ENCODE data around the gene NEXN. TPM values are rescaled to one million over a fixed set of nuclear protein-coding genes. Genes with fewer than 3 reads are reported as not detected.

NEXN gene
- total and polyA plus RNA-seq, 2 of the 8 experiments (the other 6 are each of a cell fraction or from before 2014, with no cell fraction given), result 0.20 to 2.9 TPM

- H3K36me3 ChIP-seq (ENCODE audit: control insufficient read depth in 2 of 4, insufficient read depth in 4 of 4, low read length in 3 of 4), result peaks cover 0 to 34% (median 0%) of the 10 kb centered on the region in 4 experiments; a peak in 2 of 8 replicates
- peaks cover 7% of the 10 kb centered on the region; the same call in 1 of the 2 replicates for H3K23me2 ChIP-seq (ENCODE audit: low read depth, low read length)
- no peak overlapping the region for H2AFZ ChIP-seq (ENCODE audit: low read length)
- H3K23ac ChIP-seq (ENCODE audit: insufficient read length), result no peak overlapping the region
- DNase-seq (ENCODE audit: low read depth in 1 of 2, low spot score in 2 of 2), result no peak
- no peak for FAIRE-seq
- no peak overlapping the region for H3K27ac ChIP-seq (ENCODE audit: low read depth, low read length)
- H4K91ac ChIP-seq (replicated peaks; ENCODE audit: insufficient read length, low read length), result no peak overlapping the region
- H3K9ac ChIP-seq (replicated peaks in 1 of 4; ENCODE audit: extremely low read depth in 1 of 4, low read depth in 3 of 4, low read length in 3 of 4), result peak overlapping the region in 2 of 4 experiments; percentile 22 to 81; a peak in 3 of 7 replicates
- H4K5ac ChIP-seq (ENCODE audit: insufficient read length, low read depth, low read length), result no peak overlapping the region
- H3K9me3 ChIP-seq (ENCODE audit: insufficient read depth in 2 of 2, low read depth in 1 of 2, low read length in 1 of 2), result no peaks in the 10 kb centered on the region
- no peak overlapping the region for H2BK120ac ChIP-seq (replicated peaks; ENCODE audit: low read depth, low read length)
- H2BK20ac ChIP-seq (ENCODE audit: low read length), result no peak overlapping the region
- H4K8ac ChIP-seq (ENCODE audit: extremely low read depth, insufficient read depth, low read length), result no peak overlapping the region
- no peak overlapping the region for H3K18ac ChIP-seq (ENCODE audit: extremely low read depth, low read length)
- CTCF ChIA-PET (ENCODE audit: partially characterized antibody), result interaction anchor here (1.2 to 3.5 kb wide), 3 partner anchors 8 to 138 kb away, joined by 3 to 20 read pairs (median 5); no protein-coding TSS in a partner anchor
- no peaks in the 10 kb centered on the region for H3K27me3 ChIP-seq (replicated peaks in 1 of 4; ENCODE audit: control insufficient read depth in 3 of 4, extremely low read depth in 1 of 4, insufficient read depth in 3 of 4, low read length in 3 of 4)
- H2BK15ac ChIP-seq (ENCODE audit: low read length), result no peak overlapping the region
- no peak overlapping the region for H2BK5ac ChIP-seq (ENCODE audit: low read depth, low read length)
- H3K4ac ChIP-seq (replicated peaks; ENCODE audit: insufficient read length, low read depth, low read length), result no peak overlapping the region
- H3K4me2 ChIP-seq (ENCODE audit: insufficient read depth in 1 of 2, low read depth in 2 of 2, low read length in 2 of 2), result peak overlapping the region; percentile 73 to 78
- H2BK12ac ChIP-seq (ENCODE audit: low read depth, low read length), result no peak overlapping the region
- H3K79me2 ChIP-seq (ENCODE audit: control insufficient read depth in 1 of 2, insufficient read depth in 2 of 2, low read length in 2 of 2), result peaks cover 50 to 96% of the 10 kb centered on the region in 2 experiments
- 73% methylated on average over 13 of the region's 13 CpGs; no CpG with 5 or more reads in 1 of the 2 experiments for WGBS, 2 experiments (ENCODE audit: extremely low coverage in 1 of 2, insufficient coverage in 1 of 2, insufficient read length in 1 of 2, insufficient replicate concordance in 2 of 2, low coverage in 1 of 2, low lambda C conversion rate in 2 of 2, missing lambda C conversion rate in 1 of 2)
- POLR2A ChIA-PET (ENCODE audit: partially characterized antibody), result interaction anchor here (0.6 to 9.3 kb wide), 24 partner anchors 9 to 294 kb away, joined by 3 to 180 read pairs (median 4); partner anchors contain the start of genes DNAJB4 and ZZZ3
- H3K79me1 ChIP-seq (ENCODE audit: low read depth, low read length), result no peaks in the 10 kb centered on the region; the same call in 1 of the 2 replicates
- H3K56ac ChIP-seq (replicated peaks; ENCODE audit: insufficient read length, low read depth, low read length), result no peak overlapping the region
- peak overlapping the region; percentile 95 to 100 (median 99); a peak in 7 of 8 replicates for H3K4me3 ChIP-seq (ENCODE audit: extremely low read depth in 1 of 4, insufficient read depth in 2 of 4, low read depth in 3 of 4, low read length in 4 of 4)
- no peak overlapping the region for H3K14ac ChIP-seq (ENCODE audit: insufficient read length)
- H3K4me1 ChIP-seq (replicated peaks in 1 of 4; ENCODE audit: control insufficient read depth in 3 of 4, insufficient read depth in 4 of 4, low read length in 3 of 4), result peaks cover 0 to 17% (median 4%) of the 10 kb centered on the region in 4 experiments; a peak in 3 of 7 replicates
- peaks cover 17 to 30% of the 10 kb centered on the region in 2 experiments for H4K20me1 ChIP-seq (replicated peaks in 1 of 2; ENCODE audit: control insufficient read depth in 1 of 2, insufficient read depth in 2 of 2, low read length in 2 of 2)
- H2AK5ac ChIP-seq (ENCODE audit: low read depth, low read length), result no peak overlapping the region; the same call in 1 of the 2 replicates
- no peak for TF ChIP-seq TAF7 (optimal IDR thresholded peaks at IDR 0.05; ENCODE audit: borderline replicate concordance, low read depth, low read length)
- TF ChIP-seq POLR2AphosphoS5 (IDR thresholded peaks at IDR 0.05; ENCODE audit: low read depth, low read length), result peak; percentile 65; the same call in 1 of the 2 replicates
These were observed 88.1 kb downstream of the NEXN start for GRCh38 chr1:77976433-77977076.
